SK-N-SH treated with all-trans-retinoic acid at 6 μM for 48 hours (cell line): ENCODE measurements around the gene RPL32.

Source experiments
- CSDC2 ChIP-seq: fragments of 250-450 bp; sonication (Bioruptor Pico); IDR thresholded peaks from 2 replicates; pipeline ENCODE4 v1.5.0; 2020; ENCODE audit warnings: mild to moderate bottlenecking, moderate library complexity
- CSRNP3 ChIP-seq: fragments of 250-450 bp; sonication (Bioruptor Pico); IDR thresholded peaks from 2 replicates; pipeline ENCODE4 v1.5.1; 2021; ENCODE audit warnings: mild to moderate bottlenecking, moderate library complexity
- ESRRG ChIP-seq: fragments of 250-450 bp; sonication (Bioruptor Pico); IDR thresholded peaks from 2 replicates; pipeline ENCODE4 v1.6.1; 2021; ENCODE audit warnings: mild to moderate bottlenecking
- OSR1 ChIP-seq: fragments of 250-450 bp; sonication (Bioruptor Pico); IDR thresholded peaks from 2 replicates; pipeline ENCODE4 v1.8.0; 2022; ENCODE audit warnings: moderate library complexity, mild to moderate bottlenecking, inconsistent platforms
- PATZ1 ChIP-seq: fragments of 250-450 bp; sonication (Bioruptor Pico); IDR thresholded peaks from 2 replicates; pipeline ENCODE4 v1.8.0; 2020; ENCODE audit warnings: mild to moderate bottlenecking, moderate library complexity, borderline replicate concordance
- PPARA ChIP-seq: fragments of 250-450 bp; sonication (Bioruptor Pico); IDR thresholded peaks from 2 replicates; pipeline ENCODE4 v1.5.0; 2020; ENCODE audit warnings: mild to moderate bottlenecking, borderline replicate concordance
- RARB ChIP-seq: fragments of 250-450 bp; sonication (Bioruptor Pico); IDR thresholded peaks from 2 replicates; pipeline ENCODE4 v1.8.0; 2021; ENCODE audit warnings: mild to moderate bottlenecking, moderate library complexity
- SNAI2 ChIP-seq: fragments of 250-450 bp; sonication (Bioruptor Pico); IDR thresholded peaks from 2 replicates; pipeline ENCODE4 v1.5.0; 2020; ENCODE audit warnings: mild to moderate bottlenecking, moderate library complexity
- TSHZ2 ChIP-seq: fragments of 250-450 bp; sonication (Bioruptor Pico); IDR thresholded peaks from 2 replicates; pipeline ENCODE4 v1.5.0; 2020; ENCODE audit warnings: mild to moderate bottlenecking, moderate library complexity
- ZFP3 ChIP-seq: fragments of 250-450 bp; sonication (Bioruptor Pico); IDR thresholded peaks from 2 replicates; pipeline ENCODE4 v1.5.0; 2020; ENCODE audit warnings: mild to moderate bottlenecking, moderate library complexity
- ZFP30 ChIP-seq: fragments of 450-650 bp; formaldehyde crosslinking; IDR thresholded peaks from 2 replicates; pipeline ENCODE4 v1.5.0; 2022; ENCODE audit warnings: mild to moderate bottlenecking, moderate library complexity
- ZNF565 ChIP-seq: fragments of 450-650 bp; formaldehyde crosslinking; conservative IDR thresholded peaks from 2 replicates; pipeline ENCODE4 v1.5.0; 2020; ENCODE audit warnings: low read depth, mild to moderate bottlenecking, moderate library complexity

- TF ChIP-seq OSR1 (CRISPR knock-in tag) (no peak), ESRRG (CRISPR knock-in tag) (no peak), PPARA (CRISPR knock-in tag) (no peak), CSRNP3 (CRISPR knock-in tag) (no peak), ZNF565 (CRISPR knock-in tag) (no peak), TSHZ2 (CRISPR knock-in tag) (no peak), CSDC2 (CRISPR knock-in tag) (no peak), PATZ1 (no peak), SNAI2 (CRISPR knock-in tag) (no peak), RARB (CRISPR knock-in tag) (no peak), ZFP30 (CRISPR knock-in tag) (no peak), ZFP3 (CRISPR knock-in tag) (no peak)
Observed at GRCh38 chr3:12840591-12841148, 695 bp downstream of the RPL32 start.
